LHCN-M2 (cell line): ENCODE results near the gene MEMO1. TPM values are rescaled to one million over a fixed set of nuclear protein-coding genes. Genes with fewer than 3 reads are reported as not detected.
"Not testable (repeated sequence)": the region's sequence is repeated elsewhere in the genome, so short reads cannot be mapped to it uniquely, and the experiment has no call there.

ENCODE experiments used
- DNase-seq: peaks from one replicate; pipeline ENCODE4 v3.0.0-alpha.2; 2012; ENCODE audit warnings: low read depth
- polyA plus RNA-seq: library from polyadenylated mRNA; unstranded; fragments of >200 nt; gene quantifications from one replicate; pipeline ENCODE4 v1.2.1, GENCODE V29; 2012; ENCODE audit warnings: missing spikeins
- total RNA-seq: library from RNA; depleted of rRNA; stranded (reverse); fragments of >200 nt; gene quantifications from 2 replicates; pipeline ENCODE4 v1.2.3, GENCODE V29; 2014; rRNA removed

MEMO1 gene
- 47.8 and 48.3 TPM in 2 replicates for total RNA-seq
- 33.9 TPM for polyA plus RNA-seq

DNA sequence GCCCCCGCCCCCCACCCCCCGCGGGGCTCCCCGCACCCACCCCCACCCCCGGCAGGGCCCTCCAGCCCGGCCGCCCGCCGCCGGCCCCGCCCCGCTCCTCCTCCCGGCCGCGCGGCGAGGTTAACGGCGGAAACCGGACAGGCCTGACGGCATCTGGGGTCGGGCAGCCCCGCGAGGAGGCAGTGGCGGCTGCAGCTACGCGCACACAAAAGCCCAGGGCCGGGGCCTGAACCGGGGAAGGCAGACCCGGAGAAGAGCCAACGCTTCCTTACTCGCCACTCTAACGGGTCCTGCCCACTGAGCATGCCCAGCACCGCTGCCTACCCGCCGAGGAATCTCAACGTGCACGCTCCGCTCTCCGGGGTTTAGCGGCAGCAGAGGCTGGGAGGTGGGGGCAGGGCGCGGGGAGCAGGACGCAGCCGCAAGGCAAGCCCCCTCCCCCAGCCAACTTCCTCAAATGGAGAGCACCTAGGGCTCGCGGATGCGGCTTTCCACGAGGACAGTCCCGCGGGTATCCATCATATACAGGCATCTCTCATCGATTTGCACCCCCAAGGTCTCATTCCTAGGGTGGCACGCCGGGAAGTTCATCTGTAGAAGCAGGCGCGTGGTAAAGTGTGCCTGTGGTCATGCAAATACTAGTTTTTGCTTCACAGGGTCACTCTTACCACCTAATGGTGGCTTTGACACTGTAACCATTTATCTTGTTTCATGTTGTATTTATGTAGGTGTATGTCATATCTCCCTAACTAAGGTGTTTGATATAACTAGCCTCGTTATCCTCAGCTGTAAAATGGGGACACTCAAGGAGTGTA, at the start of gene MEMO1:
MEMO1 (minus strand) TSS at position 339 of the 815 bp plus-strand sequence. CDS start 761 bp downstream, outside the sequence.
- DNase-seq, result peak; percentile 93

DNA sequence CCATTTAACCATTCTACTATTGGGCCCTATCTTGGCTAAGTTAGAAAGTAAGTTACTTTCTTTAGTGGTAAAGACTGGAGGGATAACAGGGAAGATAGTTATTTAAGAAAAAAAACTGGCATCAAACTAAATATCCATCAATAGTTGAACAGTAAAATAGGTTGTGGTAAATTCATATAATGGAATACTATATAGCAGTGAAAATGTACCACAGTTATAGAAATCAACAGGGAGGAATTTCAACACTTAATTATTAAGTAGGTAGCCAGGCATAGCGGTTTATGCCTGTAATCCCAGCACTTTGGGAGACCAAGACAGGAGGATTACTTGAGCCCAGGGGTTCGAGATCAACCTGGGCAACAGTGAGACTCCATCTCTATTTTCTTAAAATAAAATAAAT, 49.5 kb upstream of the MEMO1 start:
- no peak for DNase-seq

DNA sequence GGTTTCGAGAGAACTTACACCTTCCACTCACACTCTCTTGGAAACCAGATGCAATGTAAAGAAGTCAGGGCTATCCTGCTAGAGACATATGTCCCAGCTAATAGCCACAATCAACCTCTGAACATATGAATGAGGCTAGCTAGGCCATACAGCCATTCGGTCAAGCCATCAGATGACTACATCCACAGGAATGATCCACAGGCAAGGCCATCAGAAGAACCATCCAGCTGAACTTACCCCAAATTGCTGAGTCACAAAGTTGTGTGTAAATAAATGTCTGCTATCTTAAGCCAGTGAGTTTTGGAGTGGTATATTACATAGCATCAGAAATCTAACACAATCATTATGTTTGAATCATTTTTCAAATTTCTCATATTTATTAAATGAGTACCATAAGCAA, 47.3 kb upstream of the MEMO1 start:
- DNase-seq, result peak; percentile 8

DNA sequence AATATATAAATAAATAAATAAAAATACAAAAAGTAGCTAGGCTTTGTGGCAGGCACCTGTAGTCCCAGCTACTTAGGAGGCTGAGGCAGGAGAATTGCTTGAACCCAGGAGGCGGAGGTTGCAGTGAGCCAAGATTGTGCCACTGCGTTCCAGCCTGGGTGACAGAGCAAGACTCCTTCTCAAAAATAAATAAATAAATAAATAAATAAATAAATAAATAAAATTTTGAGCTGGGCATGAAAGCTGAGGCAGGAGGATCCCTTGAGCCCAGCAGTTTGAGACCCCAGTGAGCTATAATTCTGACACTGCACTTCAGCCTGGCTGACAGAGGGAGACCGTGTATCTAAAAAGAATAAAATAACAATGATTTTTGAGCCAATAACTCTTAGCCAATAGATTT, 43.8 kb upstream of the MEMO1 start:
- DNase-seq, result not testable (repeated sequence)

DNA sequence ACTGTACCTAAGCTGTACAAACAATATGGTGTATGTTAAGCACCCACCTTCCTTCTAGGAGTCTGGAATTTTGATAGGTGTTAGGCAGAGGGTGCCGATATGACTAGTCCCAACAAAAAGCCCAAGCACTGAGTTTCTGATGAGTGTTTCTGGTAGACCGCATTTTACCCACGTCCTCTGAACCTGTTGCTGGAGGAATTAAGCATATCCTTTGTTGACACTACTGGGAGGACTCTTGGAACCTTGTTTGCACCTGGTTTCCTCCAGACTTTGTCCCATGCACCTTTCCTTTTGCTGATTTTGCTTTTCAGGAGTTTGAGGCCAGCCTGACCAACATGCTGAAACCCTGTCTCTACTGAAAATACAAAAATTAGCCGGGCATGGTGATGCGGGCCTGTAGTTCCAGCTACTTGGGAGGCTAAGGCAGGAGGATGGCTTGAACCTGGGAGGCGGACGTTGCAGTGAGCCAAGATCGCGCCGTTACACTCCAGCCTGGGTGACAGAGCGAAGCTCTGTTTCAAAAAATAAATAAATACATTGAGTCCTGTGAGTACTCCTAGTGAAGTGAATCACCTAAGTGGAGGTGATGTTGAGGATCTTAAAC, 41.1 kb upstream of the MEMO1 start:
- no peak for DNase-seq

DNA sequence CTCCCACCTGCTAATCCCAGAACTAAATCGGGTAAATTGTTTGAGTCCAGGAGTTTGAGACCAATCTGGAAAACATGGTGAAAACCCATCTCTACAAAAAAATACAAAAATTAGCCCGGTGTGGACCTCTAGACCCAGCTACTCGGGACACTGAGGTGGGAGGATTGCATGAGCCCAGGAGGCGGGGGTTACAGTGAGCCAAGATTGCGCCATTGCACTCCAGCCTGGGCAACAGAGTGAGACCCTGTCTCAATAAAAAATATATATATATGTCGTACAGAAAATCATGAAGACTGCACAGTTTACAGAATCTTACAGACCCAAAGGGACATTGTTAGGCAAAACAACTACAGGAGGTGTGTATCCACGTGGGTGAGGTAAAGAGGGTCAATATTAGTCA, 32.8 kb upstream of the MEMO1 start:
- no peak for DNase-seq

DNA sequence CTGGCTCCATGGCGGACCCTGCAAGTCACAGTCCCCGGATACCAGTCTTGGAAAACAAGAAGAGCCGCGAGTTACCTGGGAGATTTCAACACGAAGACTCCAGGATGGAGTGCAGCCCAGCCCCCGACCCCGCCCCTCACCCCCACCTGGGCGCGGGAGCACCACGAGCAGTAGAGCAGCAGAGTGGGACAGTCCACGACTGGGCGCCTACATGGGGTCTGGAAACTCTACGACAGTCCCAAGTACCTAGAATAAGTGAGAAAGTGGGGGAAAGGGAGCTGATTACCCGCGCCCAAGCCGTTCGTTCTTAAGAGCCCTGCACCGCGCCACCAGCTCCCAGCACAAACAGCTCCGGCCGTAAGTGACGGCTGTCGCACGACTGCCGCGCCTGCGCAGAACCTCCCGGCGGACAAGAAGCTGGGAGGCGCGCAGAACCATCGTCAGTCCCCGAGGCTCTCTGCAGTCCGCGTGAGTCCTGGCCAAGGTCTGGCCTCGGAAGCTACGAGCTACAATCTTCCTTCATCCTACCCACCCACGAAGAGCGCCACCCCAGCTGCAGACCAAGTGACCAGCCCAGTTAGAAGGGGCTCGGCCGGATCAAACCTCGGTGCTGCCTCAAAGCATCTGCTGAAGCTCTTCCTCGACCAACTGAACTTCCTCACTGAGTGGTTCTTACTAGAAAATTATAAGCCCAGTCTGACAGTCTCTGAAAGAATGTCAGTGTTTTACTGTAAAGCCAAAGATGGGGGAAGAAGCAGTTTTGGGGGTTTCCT, 28.8 kb upstream of the MEMO1 start, which contains the start of gene DPY30:
DPY30 (minus strand) TSS at position 359 of the 773 bp plus-strand sequence; CDS start at position 10, 349 bp downstream.
- DNase-seq, result peak; percentile 90

DNA sequence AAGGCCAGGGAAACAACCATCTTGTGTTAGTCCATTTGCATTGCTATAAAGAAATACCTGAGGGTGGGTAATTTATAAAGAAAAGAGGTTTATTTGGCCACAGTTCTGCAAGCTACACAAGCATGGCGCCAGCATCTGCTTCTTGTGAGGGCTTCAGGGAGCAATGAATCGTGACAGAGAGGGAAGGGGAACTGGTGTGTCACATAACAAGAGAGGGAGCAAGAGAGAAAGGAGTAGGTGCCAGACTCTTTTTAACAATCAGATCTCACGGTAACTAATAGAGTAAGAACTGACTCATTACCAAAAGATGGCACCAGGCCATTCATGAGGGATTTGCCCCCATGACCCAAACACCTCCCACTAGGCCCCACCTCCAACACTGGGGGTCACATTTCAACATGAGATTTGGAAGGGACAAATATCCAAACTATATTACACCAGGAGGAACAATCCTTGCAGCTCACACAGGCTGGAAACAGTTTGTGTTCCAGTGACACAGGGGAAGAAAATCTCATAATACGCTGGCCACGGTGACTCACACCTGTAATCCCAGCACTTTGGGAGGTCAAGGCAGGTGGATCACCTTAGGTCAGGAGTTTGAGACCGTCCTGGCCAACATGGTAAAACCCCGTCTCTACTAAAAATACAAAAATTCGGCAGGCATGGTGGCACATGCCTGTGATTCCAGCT, 23.5 kb upstream of the MEMO1 start:
- DNase-seq, result not testable (repeated sequence)

DNA sequence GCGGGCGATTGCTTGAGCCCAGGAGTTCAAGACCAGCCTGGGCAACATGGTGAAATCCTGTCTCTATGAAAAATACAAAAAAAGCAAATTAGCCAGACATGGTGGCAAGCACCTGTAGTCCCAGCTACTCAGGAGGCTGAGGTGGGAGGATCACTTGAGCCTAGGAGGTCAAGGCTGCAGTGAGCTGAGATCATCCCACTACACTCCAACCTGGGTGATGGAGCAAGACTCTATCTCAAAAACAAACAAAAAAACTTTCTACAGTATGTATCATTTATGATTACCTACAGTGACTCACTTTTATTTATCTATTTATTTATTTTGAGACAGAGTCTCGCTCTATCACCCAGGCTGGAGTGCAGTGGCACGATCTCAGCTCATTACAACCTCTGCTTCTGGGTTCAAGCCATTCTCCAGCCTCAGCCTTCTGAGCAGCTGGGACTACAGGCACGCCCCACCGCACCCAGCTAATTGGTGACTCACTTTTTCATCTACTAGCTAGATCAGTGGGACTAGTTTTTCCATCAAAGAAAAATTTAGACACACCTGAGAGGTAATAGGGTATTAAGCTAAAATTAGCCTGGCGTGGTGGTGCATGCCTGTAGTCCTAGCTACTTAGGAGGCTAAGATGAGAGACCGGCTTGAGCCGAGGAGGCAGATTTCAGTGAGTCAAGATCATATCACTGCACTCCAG, 8.1 kb upstream of the MEMO1 start:
- not testable (repeated sequence) for DNase-seq

DNA sequence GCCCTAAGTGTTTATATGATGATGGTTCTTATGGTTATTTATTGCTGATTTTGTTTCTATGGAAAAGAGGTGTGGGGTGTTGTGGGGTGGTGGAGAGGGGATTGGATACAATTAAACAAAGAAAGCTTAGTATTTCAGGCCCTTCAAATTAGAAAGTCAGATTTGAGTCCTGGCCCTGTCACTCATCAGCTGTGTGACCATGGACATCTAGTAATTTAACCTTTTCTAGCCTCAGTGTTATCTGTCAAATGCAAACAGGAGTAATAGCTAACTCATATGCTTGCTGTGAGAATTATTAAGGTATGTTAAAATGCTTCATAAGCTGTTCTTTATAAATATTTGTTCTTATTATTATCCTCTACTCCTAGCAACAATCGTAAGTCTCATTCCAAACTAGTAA, 2.1 kb upstream of the MEMO1 start:
- DNase-seq, result no peak

DNA sequence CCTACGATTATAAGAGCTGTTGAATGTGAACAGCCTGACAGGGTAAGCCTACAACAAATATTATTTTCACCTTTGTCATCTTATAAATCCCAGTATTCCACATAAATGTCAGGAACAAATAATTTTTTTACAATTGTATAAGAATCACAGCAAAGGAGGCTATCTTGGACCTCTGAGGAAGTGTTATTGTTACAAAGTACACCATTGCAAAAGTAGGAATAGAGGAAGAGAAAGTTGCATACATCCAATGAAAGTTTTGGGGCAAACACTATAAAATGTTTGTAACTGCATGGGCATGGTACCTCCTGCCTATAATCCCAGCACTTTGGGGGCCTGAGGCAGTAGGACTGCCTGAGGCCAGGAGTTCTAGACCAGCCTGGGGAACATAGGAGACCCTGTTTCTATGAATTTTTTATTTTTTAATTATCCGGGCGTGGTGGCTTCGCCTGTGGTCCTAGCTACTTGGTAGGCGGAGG, 715 bp upstream of the MEMO1 start:
- no peak for DNase-seq

DNA sequence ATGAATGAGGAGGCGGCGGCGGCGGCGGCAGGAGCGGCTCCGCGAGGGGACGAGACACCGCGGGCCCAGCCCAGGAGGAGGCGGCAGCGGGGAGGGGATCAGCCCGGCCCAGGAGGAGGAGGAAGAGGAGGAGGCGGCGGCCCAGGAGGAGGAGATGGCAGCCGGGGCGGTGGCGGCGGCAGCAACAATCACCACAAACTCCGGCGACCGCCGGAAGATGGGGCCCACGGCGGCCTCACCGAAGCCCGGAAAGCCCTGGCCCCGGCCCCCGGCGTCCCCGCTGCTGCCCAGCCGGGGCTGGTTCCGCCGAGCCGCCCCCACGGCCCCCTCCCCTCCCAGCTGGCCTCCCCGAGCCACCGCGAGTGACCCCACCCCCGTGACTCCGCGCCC, 533 bp downstream of the MEMO1 start:
- peak; percentile 40 for DNase-seq

DNA sequence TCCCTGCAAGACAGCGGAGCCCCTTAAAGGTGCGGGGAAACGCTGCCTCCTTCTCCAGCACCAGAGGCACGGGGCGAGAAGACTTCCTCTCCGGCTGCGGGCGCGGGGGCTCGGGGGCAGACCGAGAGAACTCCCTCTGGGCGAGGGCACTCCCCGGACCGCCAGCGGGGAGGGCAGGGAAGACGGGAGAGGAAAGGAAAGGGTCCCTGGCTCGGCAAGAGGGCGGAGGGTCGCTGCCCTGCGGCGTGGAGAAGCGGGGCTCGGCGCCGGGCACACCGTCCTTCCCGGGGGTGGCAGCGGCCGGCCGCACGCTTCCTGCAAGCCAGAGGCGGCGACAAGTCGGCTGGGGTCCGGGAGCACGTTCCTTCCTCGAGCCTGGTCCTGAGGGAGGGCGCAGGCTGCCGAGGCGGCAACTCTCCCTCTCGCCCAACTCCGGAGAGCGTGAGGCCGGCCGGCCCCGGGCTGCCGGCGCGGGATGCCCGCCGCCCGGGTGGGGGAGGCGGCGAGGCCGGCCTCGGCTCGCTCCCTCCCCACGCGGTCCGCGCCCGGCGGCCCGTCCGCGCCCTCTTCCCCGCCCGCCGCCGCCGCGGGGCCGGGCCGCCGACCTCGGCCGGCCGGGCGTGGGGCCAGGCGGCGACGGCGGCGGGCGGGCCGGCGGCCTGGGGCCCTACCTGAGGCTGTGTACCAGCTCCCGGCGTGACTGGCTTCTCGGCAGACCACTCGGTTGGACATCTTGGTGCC, 1.1 kb downstream of the MEMO1 start:
- DNase-seq, result peak; percentile 15

DNA sequence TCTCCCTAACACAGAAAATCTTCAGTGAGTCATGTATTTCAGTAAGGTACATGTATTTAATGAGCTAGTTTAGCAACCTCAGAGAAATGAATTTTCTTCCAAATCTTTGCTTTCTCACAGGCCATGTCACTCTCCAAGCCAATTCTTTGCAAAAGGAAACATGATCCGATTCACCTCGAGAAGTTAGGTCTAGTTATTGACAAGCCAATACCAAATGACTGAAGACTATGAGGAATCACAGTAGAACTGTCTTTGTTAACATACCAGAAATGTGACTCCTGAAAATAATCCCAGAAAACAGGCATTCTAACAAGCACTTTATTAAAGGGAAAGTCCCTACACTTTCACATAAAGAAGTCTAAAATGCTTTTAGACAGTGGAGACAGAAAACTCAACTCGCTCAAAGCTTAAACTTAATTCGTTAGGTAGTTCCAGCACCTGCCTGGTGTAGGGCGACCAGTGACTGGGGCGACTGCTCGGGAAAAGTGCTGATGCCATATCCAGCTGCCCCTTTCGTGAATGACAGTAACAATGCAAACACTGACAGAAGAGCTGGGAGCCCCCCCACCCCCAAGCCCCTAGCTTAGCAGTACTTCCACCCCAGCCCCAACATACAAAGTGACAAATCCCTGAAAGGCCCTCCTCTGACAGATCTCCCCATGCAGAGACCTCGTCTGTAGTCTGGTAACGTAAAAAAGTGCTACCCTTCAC, 1.8 kb downstream of the MEMO1 start:
- DNase-seq, result peak; percentile 10

DNA sequence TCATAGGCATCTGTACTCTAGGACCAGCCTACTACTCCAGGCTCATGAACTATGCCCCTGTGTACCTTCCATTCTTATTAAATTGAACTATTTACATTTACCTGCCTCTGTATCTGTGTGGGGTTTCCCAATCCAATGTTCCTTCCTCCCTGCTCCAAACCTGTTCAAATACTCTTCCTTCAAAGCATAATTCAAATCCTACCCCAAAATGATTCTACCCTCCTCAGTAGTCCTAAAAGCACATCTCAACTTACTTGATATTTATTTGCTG, 3.8 kb downstream of the MEMO1 start:
- no peak for DNase-seq

DNA sequence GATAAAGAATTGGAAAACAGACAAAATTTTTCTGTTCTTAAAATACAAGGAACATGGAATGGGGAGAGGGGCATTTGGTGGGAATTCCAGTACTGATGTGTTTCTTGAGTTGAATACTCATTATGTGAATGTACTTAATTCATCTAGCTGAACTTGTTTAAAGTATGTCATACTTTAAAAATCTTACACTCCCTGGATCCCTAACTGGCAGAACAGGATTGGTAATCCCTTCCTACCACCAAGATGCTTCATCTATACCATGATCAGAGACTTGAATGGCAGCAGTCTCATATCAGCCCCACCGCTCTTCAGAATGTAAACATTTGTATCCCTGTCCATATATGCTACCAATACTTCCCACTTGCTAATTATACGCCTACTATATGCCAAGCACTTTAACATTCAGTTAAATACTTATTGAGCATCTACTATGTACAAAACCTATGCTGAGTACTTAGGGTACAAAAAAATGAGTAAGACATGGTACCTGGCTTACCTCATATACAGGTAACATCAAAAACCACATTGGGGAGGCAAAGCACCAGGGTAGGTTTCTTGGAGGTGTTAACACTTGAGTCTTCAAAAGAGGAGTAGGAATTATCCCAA, 5.3 kb downstream of the MEMO1 start:
- DNase-seq, result no peak

DNA sequence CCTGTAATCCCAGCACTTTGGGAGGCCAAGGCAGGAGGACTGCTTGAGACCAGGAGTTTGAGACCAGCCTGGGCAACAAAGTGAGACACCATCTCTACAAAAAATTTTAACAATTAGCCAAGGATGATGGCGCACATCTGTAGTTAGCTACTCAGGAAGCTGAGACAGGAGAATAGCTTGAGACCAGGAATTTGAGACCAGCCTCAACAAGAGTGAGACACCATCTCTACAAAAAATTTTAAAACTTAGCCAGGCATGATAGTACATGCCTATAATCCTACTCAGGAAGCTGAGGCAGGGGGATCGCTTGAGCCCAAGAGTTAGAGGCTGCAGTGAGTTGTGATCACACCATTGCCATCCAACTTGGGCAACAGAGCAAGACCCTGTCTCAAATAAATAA, 7.0 kb downstream of the MEMO1 start:
- no peak for DNase-seq

DNA sequence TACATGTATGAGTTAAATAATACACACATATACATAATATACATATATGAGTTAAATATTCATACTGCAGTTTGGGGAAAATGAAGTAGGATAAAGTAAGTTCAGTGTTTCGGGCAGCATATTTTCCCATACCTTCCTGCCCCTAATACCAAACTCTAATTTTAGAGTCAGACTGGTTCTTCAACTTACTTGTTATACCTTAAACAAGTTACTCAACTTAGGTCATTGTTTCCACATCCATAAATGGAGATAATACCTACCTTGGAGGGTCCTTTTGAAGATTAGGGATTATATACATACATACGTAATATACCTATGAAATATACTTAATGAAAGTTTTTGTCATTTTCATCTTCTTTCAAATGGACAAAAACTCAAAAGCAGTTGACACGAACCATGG, 8.4 kb downstream of the MEMO1 start:
- no peak for DNase-seq

DNA sequence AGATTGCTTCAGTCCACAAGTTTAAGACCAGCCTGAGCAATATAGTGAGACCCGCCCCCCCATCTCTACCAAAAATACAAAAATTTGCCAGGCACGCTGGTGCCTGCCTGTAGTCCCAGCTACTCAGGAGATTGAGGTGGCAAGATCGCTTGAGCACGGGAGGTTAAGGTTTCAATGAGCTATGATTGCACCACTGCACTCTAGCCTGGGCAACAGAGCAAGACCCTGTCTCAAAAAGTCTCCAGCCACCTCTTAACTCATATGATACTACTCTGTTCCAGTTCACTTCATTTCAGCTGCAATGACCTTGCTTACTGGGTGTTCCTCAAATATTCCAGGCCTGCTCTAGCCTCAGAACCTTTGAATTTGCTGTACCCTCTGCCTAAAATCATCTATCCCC, 11.4 kb downstream of the MEMO1 start:
- no peak for DNase-seq
